SK-N-SH (cell line): ENCODE data around the gene SIGMAR1. TPM values are rescaled to one million over a fixed set of nuclear protein-coding genes. Genes with fewer than 3 reads are reported as not detected.

Experiments used
- CTCF ChIA-PET: fragments of 300-600, 350-600 bp; formaldehyde crosslinking; extraction: SDS; loops from one replicate; lab custom pipeline; 2021; lab: Yijun Ruan, JAX
- POLR2A ChIA-PET: fragments of 350-600 bp; sonication (Branson Sonifier 250); formaldehyde crosslinking; extraction: SDS; loops from one replicate; lab custom pipeline; 2020; ENCODE audit warnings: antibody characterized with exemption, inconsistent platforms; lab: Yijun Ruan, JAX
- DNase-seq: peaks from one replicate; pipeline ENCODE4 v3.0.0; 2012
- H2AFZ ChIP-seq: fragments of 200-600 bp; sonication (generic); 2 replicates; pipeline ENCODE4 v1.8.1; 2016; ENCODE audit warnings: antibody characterized with exemption, mild to moderate bottlenecking, low read depth
- H3F3A ChIP-seq: fragments of 200-600 bp; sonication (generic); replicated peaks from 2 replicates; pipeline ENCODE3; 2016; ENCODE audit warnings: antibody characterized with exemption, mild to moderate bottlenecking; ENCODE audit not compliant: insufficient read depth
- H3K27ac ChIP-seq, 2 experiments: fragments of 200-500 bp in 1 of 2; fragments of 200-600 bp in 1 of 2; sonication (Bioruptor generic) in 1 of 2; sonication (generic), shearing (Covaris generic) in 1 of 2; 2 replicates each; pipeline versions ENCODE4 v1.5.1 to v1.6.1; 2014 to 2016; ENCODE audit warnings: low read depth in 2 of 2, inconsistent platforms in 1 of 2, low read length in 1 of 2, mild to moderate bottlenecking in 1 of 2, mixed read lengths in 1 of 2
- H3K27me3 ChIP-seq: fragments of 200-600 bp; sonication (generic), shearing (Covaris generic); 2 replicates; pipeline ENCODE4 v1.6.1; 2016; ENCODE audit warnings: mixed run types; ENCODE audit not compliant: insufficient read depth
- H3K36me3 ChIP-seq, 2 experiments: fragments of 200-500 bp in 1 of 2; fragments of 200-600 bp in 1 of 2; sonication (Bioruptor generic) in 1 of 2; sonication (generic) in 1 of 2; replicated peaks in 1 of 2; 2 replicates each; pipeline versions ENCODE3 to v1.5.1; 2014 to 2016; ENCODE audit warnings: low read length in 1 of 2, mild to moderate bottlenecking in 1 of 2; ENCODE audit not compliant: insufficient read depth in 2 of 2, control insufficient read depth in 1 of 2
- H3K4me1 ChIP-seq, 2 experiments: fragments of 200-500 bp in 1 of 2; fragments of 200-600 bp in 1 of 2; sonication (Bioruptor generic) in 1 of 2; sonication (generic), shearing (Covaris generic) in 1 of 2; 2 replicates each; pipeline versions ENCODE4 v1.5.1 to v1.6.1; 2014 to 2016; ENCODE audit warnings: low read depth in 1 of 2, low read length in 1 of 2, mixed run types in 1 of 2; ENCODE audit not compliant: insufficient read depth in 2 of 2, control insufficient read depth in 1 of 2
- H3K4me2 ChIP-seq: fragments of 200-600 bp; sonication (generic), shearing (Covaris generic); 2 replicates; pipeline ENCODE4 v1.6.1; 2017; ENCODE audit warnings: mixed run types
- H3K4me3 ChIP-seq, 2 experiments: fragments of 200-500 bp in 1 of 2; fragments of 200-600 bp in 1 of 2; sonication (Bioruptor generic) in 1 of 2; sonication (generic), shearing (Covaris generic) in 1 of 2; 2 replicates each; pipeline versions ENCODE4 v1.5.1 to v1.8.1; 2014 to 2016; ENCODE audit warnings: low read depth in 2 of 2, inconsistent platforms in 1 of 2, low read length in 1 of 2, mild to moderate bottlenecking in 1 of 2, mixed read lengths in 1 of 2, moderate library complexity in 1 of 2
- H3K79me2 ChIP-seq: fragments of 200-600 bp; sonication (generic); 2 replicates; pipeline ENCODE4 v1.8.1; 2017; ENCODE audit warnings: mild to moderate bottlenecking; ENCODE audit not compliant: insufficient read depth
- H3K9ac ChIP-seq: fragments of 200-600 bp; sonication (generic); 2 replicates; pipeline ENCODE4 v1.6.1; 2017; ENCODE audit warnings: mixed run types
- H3K9me2 ChIP-seq: fragments of 200-600 bp; sonication (generic); 2 replicates; pipeline ENCODE4 v1.6.1; 2017; ENCODE audit warnings: mixed run types
- H3K9me3 ChIP-seq: fragments of 200-600 bp; sonication (generic); 2 replicates; pipeline ENCODE4 v1.6.1; 2017; ENCODE audit warnings: mixed run types, mild to moderate bottlenecking, moderate library complexity
- H4K20me1 ChIP-seq: fragments of 200-600 bp; sonication (generic); 2 replicates; pipeline ENCODE4 v1.6.1; 2017; ENCODE audit warnings: mild to moderate bottlenecking, mixed run types; ENCODE audit not compliant: insufficient read depth
- ELF1 ChIP-seq: IDR thresholded peaks from 2 replicates; pipeline ENCODE4 v1.4.0; 2012
- EP300 ChIP-seq, 2 experiments: IDR thresholded peaks; 2 replicates each; pipeline versions ENCODE4 v1.4.0 to v1.6.1; 2012; ENCODE audit warnings: borderline replicate concordance in 1 of 2, low read depth in 1 of 2, low read length in 1 of 2
- FOXM1 ChIP-seq: IDR thresholded peaks from 2 replicates; pipeline ENCODE4 v1.4.0; 2012; ENCODE audit warnings: low read depth, mild to moderate bottlenecking
- JUND ChIP-seq: IDR thresholded peaks from 2 replicates; pipeline ENCODE4 v1.4.0; 2012
- NRF1 ChIP-seq: IDR thresholded peaks from 2 replicates; pipeline ENCODE4 v1.6.1; 2012; ENCODE audit warnings: low read depth, mild to moderate bottlenecking, low read length
- POLR2AphosphoS5 ChIP-seq: IDR thresholded peaks from 2 replicates; pipeline ENCODE4 v1.6.1; 2012; ENCODE audit warnings: low read depth, low read length
- RAD21 ChIP-seq: IDR thresholded peaks from 2 replicates; pipeline ENCODE4 v1.6.1; 2012; ENCODE audit warnings: mild to moderate bottlenecking, low read length
- RCOR1 ChIP-seq: fragments of 150-350 bp; IDR thresholded peaks from 2 replicates; pipeline ENCODE4 v1.6.1; 2017; ENCODE audit warnings: antibody characterized with exemption, low read length
- REST ChIP-seq: IDR thresholded peaks from 2 replicates; pipeline ENCODE4 v1.6.1; 2012; ENCODE audit warnings: mild to moderate bottlenecking, low read depth, low read length, moderate library complexity
- RFX5 ChIP-seq: IDR thresholded peaks from 2 replicates; pipeline ENCODE4 v1.6.1; 2012; ENCODE audit warnings: mild to moderate bottlenecking, improper control_type of control experiment, low read length
- TCF12 ChIP-seq: IDR thresholded peaks from 2 replicates; pipeline ENCODE4 v1.4.0; 2012
- TEAD4 ChIP-seq: IDR thresholded peaks from 2 replicates; pipeline ENCODE4 v1.4.0; 2012; ENCODE audit warnings: mild to moderate bottlenecking, borderline replicate concordance; ENCODE audit not compliant: insufficient read depth
- USF1 ChIP-seq: IDR thresholded peaks from 2 replicates; pipeline ENCODE4 v1.4.0; 2012; ENCODE audit warnings: low read depth, borderline replicate concordance
- USF2 ChIP-seq: fragments of 150-350 bp; IDR thresholded peaks from 2 replicates; pipeline ENCODE4 v1.6.1; 2017; ENCODE audit warnings: antibody characterized with exemption, low read length, low read depth, borderline replicate concordance
- YY1 ChIP-seq: IDR thresholded peaks from 2 replicates; pipeline ENCODE4 v1.4.0; 2012; ENCODE audit warnings: low read depth, mild to moderate bottlenecking
- ZBTB33 ChIP-seq: IDR thresholded peaks from 2 replicates; pipeline ENCODE4 v1.4.0; 2012; ENCODE audit warnings: low read depth, borderline replicate concordance
- WGBS: methylation state at CpG from one replicate; pipeline ENCODE4 v1.1.6; 2017; ENCODE audit warnings: low lambda C conversion rate; 5-methylcytosine and 5-hydroxymethylcytosine counted together
- polyA plus RNA-seq, 3 experiments: library from polyadenylated mRNA; depleted of rRNA; stranded (reverse); fragments of >200 nt; gene quantifications; 2 replicates each; pipeline ENCODE4 v1.2.3, GENCODE V29; 2012

SIGMAR1 gene
- polyA plus RNA-seq, 1 of the 3 experiments (the other 2 are of a cell fraction): 79.0 TPM

GRCh38 chr9:34628656-34629490 is 8.7 kb downstream of the SIGMAR1 start, which contains the start of gene ARID3C:
Gene ARID3C, minus strand, starts transcription at chr9:34629066. Its CDS starts 1,052 bp downstream, at chr9:34628014.
- peak within 1 kb of the TSS; percentile 78 for H3K4me2 ChIP-seq
- TF ChIP-seq USF2 (no peak), FOXM1 (no peak), RCOR1 (no peak), TEAD4 (no peak), YY1 (no peak), ZBTB33 (no peak)
- DNase-seq: peak; percentile 84
- 14% methylated on average over 27 of the region's 69 CpGs for WGBS
- H4K20me1 ChIP-seq: no peaks in the 10 kb centered on the region
- H3K79me2 ChIP-seq: no peaks in the 10 kb centered on the region
- H3K27me3 ChIP-seq: peaks cover 21% of the 10 kb centered on the region; the same call in 1 of the 2 replicates
- no peak within 1 kb of the TSS for H3K27ac ChIP-seq
- ChIA-PET POLR2A (interaction anchor here (0.5 to 1.2 kb wide), 2 partner anchors 9 to 190 kb away, joined by 3 read pairs; no protein-coding TSS in a partner anchor), CTCF (interaction anchor here (0.6 to 12.3 kb wide), 9 partner anchors 14 to 81 kb away, joined by 3 to 256 read pairs (median 5); partner anchors contain the start of genes GALT and RPP25L)
- peaks cover 0 to 8% of the 10 kb centered on the region in 2 experiments; a peak in 1 of 4 replicates for H3K4me1 ChIP-seq
- peak within 1 kb of the TSS; percentile 44 to 52 for H3K4me3 ChIP-seq
- 0 out of 2 replicates have a peak within 1 kb of the TSS, but pooled peaks have one; percentile 46 for H2AFZ ChIP-seq
- no peaks in the 10 kb centered on the region for H3K36me3 ChIP-seq
- H3K9me3 ChIP-seq: no peaks in the 10 kb centered on the region
- no peaks in the 10 kb centered on the region for H3K9me2 ChIP-seq
- H3F3A ChIP-seq: no peaks in the 10 kb centered on the region
- no peak within 1 kb of the TSS for H3K9ac ChIP-seq

- Histone ChIP-seq H3K4me2 (peak overlapping the region; percentile 78; the same call in 1 of the 2 replicates), H3K27me3 (peaks cover 21% of the 10 kb centered on the region; the same call in 1 of the 2 replicates), H3K9ac (no peak overlapping the region), H3K9me3 (no peaks in the 10 kb centered on the region), H3K9me2 (no peaks in the 10 kb centered on the region), H4K20me1 (no peaks in the 10 kb centered on the region), H3K4me1 (peaks cover 0 to 8% of the 10 kb centered on the region in 2 experiments; a peak in 1 of 4 replicates), H3K27ac (no peak overlapping the region), H3K79me2 (no peaks in the 10 kb centered on the region), H2AFZ (0 out of 2 replicates have a peak overlapping the region, but pooled peaks have one; percentile 35), H3K36me3 (no peaks in the 10 kb centered on the region), H3K4me3 (peak overlapping the region; percentile 44 to 52; a peak in 2 of 4 replicates), H3F3A (no peaks in the 10 kb centered on the region)
- WGBS: 55% methylated on average over 18 of the region's 20 CpGs
- ChIA-PET POLR2A (no interaction called here), CTCF (interaction anchor here (0.6 to 12.3 kb wide), 4 partner anchors 13 to 75 kb away, joined by 3 to 256 read pairs (median 3); partner anchors contain the start of gene RPP25L)
- no peak for DNase-seq
- TF ChIP-seq TCF12 (no peak), EP300 (IDR thresholded peaks at IDR 0.05; ENCODE audit: borderline replicate concordance in 1 of 2, low read depth in 1 of 2, low read length in 1 of 2) (no peak), FOXM1 (no peak), RCOR1 (no peak), NRF1 (no peak), POLR2AphosphoS5 (no peak), REST (no peak), RFX5 (no peak), JUND (no peak), RAD21 (no peak), USF1 (no peak), YY1 (no peak), ELF1 (no peak)
Observed at GRCh38 chr9:34627716-34628655, 9.6 kb downstream of the SIGMAR1 start.
